Measurements from ENCODE around the gene TNFRSF11A.

TNFRSF11A gene

GRCh38 chr18:62345909-62346308, 20.8 kb downstream of the TNFRSF11A start:
- DNase-seq: no peak

GRCh38 chr18:62346333-62347088, 21.4 kb downstream of the TNFRSF11A start:
- no peak for DNase-seq

GRCh38 chr18:62347089-62347506, 22.0 kb downstream of the TNFRSF11A start:
- no peak for DNase-seq

- DNase-seq: no peak
These were observed 23.4 kb downstream of the TNFRSF11A start for GRCh38 chr18:62348474-62348873.

GRCh38 chr18:62353170-62353569, 28.1 kb downstream of the TNFRSF11A start:
- DNase-seq: no peak

GRCh38 chr18:62354151-62354550, 29.0 kb downstream of the TNFRSF11A start:
- DNase-seq: no peak

- DNase-seq: no peak
These were observed 32.1 kb downstream of the TNFRSF11A start for GRCh38 chr18:62357079-62357719.

GRCh38 chr18:62360805-62361204, 35.7 kb downstream of the TNFRSF11A start:
- DNase-seq: no peak

GRCh38 chr18:62361288-62361687, 36.2 kb downstream of the TNFRSF11A start:
- DNase-seq: no peak

GRCh38 chr18:62364558-62364957, 39.4 kb downstream of the TNFRSF11A start:
- no peak for DNase-seq

- DNase-seq: no peak
These were observed 40.3 kb downstream of the TNFRSF11A start for GRCh38 chr18:62365420-62365819.

- DNase-seq: no peak
These were observed 41.9 kb downstream of the TNFRSF11A start for GRCh38 chr18:62366992-62367391.

GRCh38 chr18:62368100-62368499, 43.0 kb downstream of the TNFRSF11A start:
- DNase-seq: no peak

GRCh38 chr18:62369129-62369644, 44.1 kb downstream of the TNFRSF11A start:
- no peak for DNase-seq

- DNase-seq: no peak
These were observed 45.3 kb downstream of the TNFRSF11A start for GRCh38 chr18:62370366-62370765.

- DNase-seq: no peak
These were observed 46.3 kb downstream of the TNFRSF11A start for GRCh38 chr18:62371436-62371835.

- DNase-seq: no peak
These were observed 47.0 kb downstream of the TNFRSF11A start for GRCh38 chr18:62372156-62372555.

GRCh38 chr18:62372882-62373281, 47.8 kb downstream of the TNFRSF11A start:
- no peak for DNase-seq

- no peak for DNase-seq
These were observed 49.4 kb downstream of the TNFRSF11A start for GRCh38 chr18:62374410-62374965.

GRCh38 chr18:62377131-62377807, 52.2 kb downstream of the TNFRSF11A start:
- no peak for DNase-seq

- no peak for DNase-seq
These were observed 53.9 kb downstream of the TNFRSF11A start for GRCh38 chr18:62379051-62379450.

- no peak for DNase-seq
These were observed 56.3 kb downstream of the TNFRSF11A start for GRCh38 chr18:62381373-62381772.

GRCh38 chr18:62384068-62384467, 59.0 kb downstream of the TNFRSF11A start:
- no peak for DNase-seq

Data from hippocampal formation (tissue), 2 donors.